ENCODE data around the gene CARD14. TPM values are rescaled to one million over a fixed set of nuclear protein-coding genes. Genes with fewer than 3 reads are reported as not detected.
"Not testable (repeated sequence)": the region's sequence is repeated elsewhere in the genome, so short reads cannot be mapped to it uniquely, and the experiment has no call there.

Gene CARD14
- total RNA-seq, 1 donor from 2014 or later, result not detected

DNA sequence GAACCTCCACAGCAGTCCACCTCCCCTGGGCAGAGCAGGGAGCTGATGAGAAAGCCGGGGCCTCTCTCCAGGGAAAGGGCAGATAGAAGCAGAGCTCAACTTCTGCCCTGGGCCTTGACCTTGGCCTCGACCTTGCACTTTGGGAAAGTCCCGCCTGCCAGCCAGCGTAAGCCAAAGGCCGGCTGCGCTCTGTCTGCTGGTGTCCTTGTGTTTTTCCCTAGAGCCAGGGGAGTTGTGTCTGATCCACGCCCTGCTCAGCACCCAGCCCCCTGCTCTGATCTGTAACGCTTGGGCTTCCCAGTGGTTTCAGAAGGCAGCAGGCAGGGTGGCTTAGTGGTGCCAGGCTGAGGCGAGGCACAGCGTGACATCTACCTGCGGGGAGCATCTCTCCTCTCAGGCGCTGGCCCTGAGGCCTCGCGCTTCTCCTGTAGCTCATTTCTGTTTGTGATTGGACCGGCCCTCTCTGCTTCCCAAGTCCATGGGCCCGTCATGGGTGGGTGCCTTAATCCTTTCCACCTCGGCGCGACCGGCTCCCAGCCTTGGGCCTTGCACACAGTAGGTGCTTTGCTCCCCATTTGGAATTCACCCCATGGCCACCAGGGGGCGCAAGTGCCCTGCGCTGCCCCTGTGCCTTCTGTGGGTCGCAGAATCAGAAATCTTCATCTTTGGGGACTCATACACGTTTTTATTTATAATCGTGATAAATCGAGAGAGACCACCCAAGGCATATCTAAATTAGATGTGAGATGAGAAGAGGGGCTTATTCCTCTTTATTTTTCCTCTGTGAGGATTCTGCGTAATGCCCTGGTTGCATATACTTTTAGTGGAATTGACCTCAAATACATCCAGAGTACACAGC lies 26.1 kb downstream of the CARD14 start:
- DNase-seq (peak; percentile 50), ATAC-seq (ENCODE audit: low read depth) (no peak)
- H3K4me1 Mint-ChIP-seq, result no peaks in the 10 kb centered on the region
- H3K9me3 Mint-ChIP-seq, result no peaks in the 10 kb centered on the region
- H3K4me3 Mint-ChIP-seq, result no peak overlapping the region
- ChIA-PET POLR2A (interaction anchor here (0.6 to 1.8 kb wide), 3 partner anchors 56 to 1384 kb away, joined by 3 to 6 read pairs (median 4); no protein-coding TSS in a partner anchor), CTCF (interaction anchor here (0.7 to 3.3 kb wide), 10 partner anchors 15 to 166 kb away, joined by 3 to 37 read pairs (median 4); partner anchors contain the start of genes SGSH and SLC26A11)
- H3K27ac Mint-ChIP-seq, result no peak overlapping the region
- TF ChIP-seq, protein P1, sequence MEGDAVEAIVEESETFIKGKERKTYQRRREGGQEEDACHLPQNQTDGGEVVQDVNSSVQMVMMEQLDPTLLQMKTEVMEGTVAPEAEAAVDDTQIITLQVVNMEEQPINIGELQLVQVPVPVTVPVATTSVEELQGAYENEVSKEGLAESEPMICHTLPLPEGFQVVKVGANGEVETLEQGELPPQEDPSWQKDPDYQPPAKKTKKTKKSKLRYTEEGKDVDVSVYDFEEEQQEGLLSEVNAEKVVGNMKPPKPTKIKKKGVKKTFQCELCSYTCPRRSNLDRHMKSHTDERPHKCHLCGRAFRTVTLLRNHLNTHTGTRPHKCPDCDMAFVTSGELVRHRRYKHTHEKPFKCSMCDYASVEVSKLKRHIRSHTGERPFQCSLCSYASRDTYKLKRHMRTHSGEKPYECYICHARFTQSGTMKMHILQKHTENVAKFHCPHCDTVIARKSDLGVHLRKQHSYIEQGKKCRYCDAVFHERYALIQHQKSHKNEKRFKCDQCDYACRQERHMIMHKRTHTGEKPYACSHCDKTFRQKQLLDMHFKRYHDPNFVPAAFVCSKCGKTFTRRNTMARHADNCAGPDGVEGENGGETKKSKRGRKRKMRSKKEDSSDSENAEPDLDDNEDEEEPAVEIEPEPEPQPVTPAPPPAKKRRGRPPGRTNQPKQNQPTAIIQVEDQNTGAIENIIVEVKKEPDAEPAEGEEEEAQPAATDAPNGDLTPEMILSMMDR (IDR thresholded peaks at IDR 0.05), result peak; percentile 93
- H3K27me3 Mint-ChIP-seq, result peaks cover 5% of the 10 kb centered on the region
- intact Hi-C loops (cut with micrococcal nuclease), result loop anchor here (1.0 to 10.0 kb wide), 5 partner anchors 57 to 786 kb away; no protein-coding TSS in a partner anchor
- no peaks in the 10 kb centered on the region for H3K36me3 Mint-ChIP-seq (ENCODE audit: low read depth)

DNA sequence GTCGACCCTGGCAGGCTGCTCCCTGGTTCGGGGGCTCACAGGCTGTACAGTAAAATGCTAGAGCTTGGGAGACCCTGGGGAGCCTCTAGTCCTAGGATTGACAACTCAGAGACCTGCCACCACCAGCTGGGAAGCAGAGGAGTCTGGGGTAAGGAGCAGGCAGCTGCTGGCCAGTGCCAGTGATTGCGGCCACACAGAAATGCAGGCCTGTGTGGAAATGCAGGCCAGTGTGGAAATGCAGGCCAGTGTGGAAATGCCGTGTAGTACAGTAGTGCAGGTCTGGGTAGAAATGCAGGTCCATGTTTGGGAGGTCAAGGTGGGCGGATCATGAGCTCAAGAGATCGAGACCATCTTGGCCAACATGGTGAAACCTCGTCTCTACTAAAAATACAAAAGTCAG lies 26.8 kb downstream of the CARD14 start:
- Mint-ChIP-seq H3K4me3 (no peak overlapping the region), H3K4me1 (no peaks in the 10 kb centered on the region), H3K27ac (no peak overlapping the region), H3K36me3 (ENCODE audit: low read depth) (no peaks in the 10 kb centered on the region), H3K27me3 (peaks cover 5% of the 10 kb centered on the region), H3K9me3 (no peaks in the 10 kb centered on the region)
- TF ChIP-seq, protein P1 (IDR thresholded peaks at IDR 0.05), result no peak
- ChIA-PET POLR2A (interaction anchor here (1.8 kb wide), 1 partner anchor 67 kb away, joined by 4 read pairs; no protein-coding TSS in a partner anchor), CTCF (interaction anchor here (1.3 to 3.3 kb wide), 5 partner anchors 17 to 165 kb away, joined by 3 to 37 read pairs (median 10); partner anchors contain the start of genes SGSH and SLC26A11)
- ATAC-seq (ENCODE audit: low read depth) (no peak), DNase-seq (no peak)
- intact Hi-C loops (cut with micrococcal nuclease), result loop anchor here (1.0 to 10.0 kb wide), 5 partner anchors 57 to 786 kb away; no protein-coding TSS in a partner anchor

DNA sequence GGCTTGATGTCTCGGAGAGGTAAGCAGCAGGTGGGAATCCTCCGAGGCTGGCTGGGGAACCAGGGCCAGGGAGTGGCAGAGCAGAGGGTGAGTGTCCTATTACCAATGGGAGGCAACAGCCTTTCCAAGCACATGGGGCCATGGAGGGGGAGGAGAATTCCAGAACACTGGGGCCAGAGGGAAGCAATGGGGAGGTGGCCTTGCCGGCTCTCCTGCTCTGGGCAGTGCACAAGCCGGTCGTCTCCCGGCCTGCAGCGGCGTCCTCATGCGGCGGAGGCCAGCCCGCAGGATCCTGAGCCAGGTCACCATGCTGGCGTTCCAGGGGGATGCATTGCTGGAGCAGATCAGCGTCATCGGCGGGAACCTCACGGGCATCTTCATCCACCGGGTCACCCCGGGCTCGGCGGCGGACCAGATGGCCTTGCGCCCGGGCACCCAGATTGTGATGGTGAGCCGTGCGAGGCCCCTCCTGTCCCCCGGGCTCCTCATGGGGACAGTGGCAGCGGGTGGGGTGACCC lies 28.4 kb downstream of the CARD14 start:
- no peaks in the 10 kb centered on the region for H3K4me1 Mint-ChIP-seq
- no peak overlapping the region for H3K4me3 Mint-ChIP-seq
- TF ChIP-seq, protein P1 (IDR thresholded peaks at IDR 0.05), result no peak
- no peak for ATAC-seq (ENCODE audit: low read depth)
- no peaks in the 10 kb centered on the region for H3K9me3 Mint-ChIP-seq
- intact Hi-C loops (cut with micrococcal nuclease), result loop anchor here (5.0 to 10.0 kb wide), 3 partner anchors 97 to 784 kb away; no protein-coding TSS in a partner anchor
- H3K27me3 Mint-ChIP-seq, result peaks cover 5% of the 10 kb centered on the region
- no peak for DNase-seq
- ChIA-PET POLR2A (no interaction called here), CTCF (interaction anchor here (3.3 kb wide), 1 partner anchor 55 kb away, joined by 37 read pairs; no protein-coding TSS in a partner anchor)
- H3K36me3 Mint-ChIP-seq (ENCODE audit: low read depth), result no peaks in the 10 kb centered on the region
- H3K27ac Mint-ChIP-seq, result no peak overlapping the region

DNA sequence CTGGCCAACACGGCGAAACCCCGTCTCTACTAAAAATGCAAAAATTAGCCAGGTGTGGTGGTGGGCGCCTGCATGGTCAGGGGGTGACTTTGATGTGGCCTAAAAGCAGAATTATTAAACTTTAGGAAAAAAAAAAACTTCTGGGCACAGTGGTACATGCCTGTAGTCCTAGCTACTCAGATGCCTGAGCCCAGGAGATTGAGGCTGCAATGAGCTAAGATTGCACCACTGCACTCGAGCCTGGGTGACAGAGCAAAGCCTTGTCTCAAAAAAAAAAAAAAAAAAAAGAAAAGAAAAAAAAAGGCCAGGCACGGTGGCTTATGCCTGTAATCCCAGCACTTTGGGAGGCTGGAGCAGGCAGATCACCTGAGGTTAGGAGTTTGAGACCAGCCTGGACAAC lies 29.5 kb downstream of the CARD14 start:
- H3K9me3 Mint-ChIP-seq; H3K27me3 Mint-ChIP-seq; CTCF ChIA-PET; H3K27ac Mint-ChIP-seq; DNase-seq; H3K4me3 Mint-ChIP-seq; ATAC-seq (ENCODE audit: low read depth); H3K36me3 Mint-ChIP-seq (ENCODE audit: low read depth); H3K4me1 Mint-ChIP-seq: not testable (repeated sequence)
- POLR2A ChIA-PET, result interaction anchor here (1.2 kb wide), 1 partner anchor 20 kb away, joined by 6 read pairs; no protein-coding TSS in a partner anchor
- intact Hi-C loops (cut with micrococcal nuclease), result loop anchor here (5.0 to 10.0 kb wide), 3 partner anchors 96 to 783 kb away; no protein-coding TSS in a partner anchor

DNA sequence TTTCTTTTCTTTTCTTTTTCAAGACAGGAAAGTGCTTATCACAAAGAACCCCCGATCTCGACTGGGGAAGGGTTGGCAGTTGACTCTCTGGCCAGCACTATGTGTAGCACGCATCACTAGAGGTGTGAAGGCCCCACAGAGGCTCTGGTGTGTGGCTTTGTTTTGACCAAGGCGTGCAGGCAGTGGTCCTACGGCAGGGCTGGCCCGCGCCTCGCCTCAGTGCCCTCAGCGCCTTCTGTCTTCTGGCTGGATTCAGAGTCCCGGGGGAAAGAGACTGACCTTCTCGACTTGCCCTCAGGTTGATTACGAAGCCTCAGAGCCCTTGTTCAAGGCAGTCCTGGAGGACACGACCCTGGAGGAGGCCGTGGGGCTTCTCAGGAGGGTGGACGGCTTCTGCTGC lies 31.6 kb downstream of the CARD14 start:
- H3K9me3 Mint-ChIP-seq, result no peaks in the 10 kb centered on the region
- ATAC-seq (ENCODE audit: low read depth), result no peak
- no peaks in the 10 kb centered on the region for H3K4me1 Mint-ChIP-seq
- no peak for DNase-seq
- ChIA-PET POLR2A (no interaction called here), CTCF (no interaction called here)
- H3K27me3 Mint-ChIP-seq, result no peaks in the 10 kb centered on the region
- intact Hi-C loops (cut with micrococcal nuclease), result no loop called here
- TF ChIP-seq, protein P1 (IDR thresholded peaks at IDR 0.05), result no peak
- no peak overlapping the region for H3K4me3 Mint-ChIP-seq
- no peaks in the 10 kb centered on the region for H3K36me3 Mint-ChIP-seq (ENCODE audit: low read depth)
- H3K27ac Mint-ChIP-seq, result no peak overlapping the region

Measured in activated B cell treated with CpG ODN at 0.5 μM for 24 hours (primary cell).